ENCODE data around the gene KCNJ13. TPM values are rescaled to one million over a fixed set of nuclear protein-coding genes. Genes with fewer than 3 reads are reported as not detected.

Gene KCNJ13
- not detected in 2 replicates for total RNA-seq

DNA sequence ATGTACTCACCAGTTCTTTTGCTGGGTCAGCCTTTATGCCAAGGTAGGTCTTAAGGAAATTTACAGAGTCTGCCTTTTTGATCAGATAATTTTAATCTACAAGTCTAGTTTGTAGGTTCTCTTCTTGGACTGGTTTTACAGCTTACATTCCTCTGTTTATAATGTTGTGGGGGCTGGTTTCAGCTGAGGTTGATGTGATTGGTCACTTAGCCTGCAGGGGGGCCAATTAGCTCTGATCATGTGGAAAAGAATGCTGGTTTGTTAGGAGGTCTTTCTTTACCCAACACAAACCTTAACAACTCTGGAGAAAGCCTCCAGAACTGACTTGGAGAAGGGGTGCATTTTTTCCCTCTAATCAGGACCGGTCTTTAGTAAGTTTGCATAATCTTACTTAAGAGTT is at the start of gene KCNJ13:
Gene KCNJ13 (minus strand): TSS at position 131 of the 400 bp plus-strand sequence. CDS start 5,203 bp downstream, outside the sequence.

Small RNA genes within 50 kb of the gene (small RNA-seq; reads per million reads assigned to genes)
- gene RNU6-107P = not detected

Other genes starting within 250 kb of the KCNJ13 start
- gene CHRNG, start 236.9 kb downstream of the KCNJ13 start, total RNA-seq = not detected in 2 replicates
- gene TIGD1, start 226.0 kb downstream of the KCNJ13 start, total RNA-seq = 5.1 and 5.5 TPM in 2 replicates
- gene EIF4E2, start 225.9 kb downstream of the KCNJ13 start, total RNA-seq = 114 and 120 TPM in 2 replicates
- gene EFHD1, start 143.0 kb downstream of the KCNJ13 start, total RNA-seq = 0.13 TPM in 1 of 2 replicates, not detected in the other
- 63.6 and 75.9 TPM in 2 replicates for gene GIGYF2, start 79.2 kb downstream of the KCNJ13 start, total RNA-seq
- gene SNORC, start 93.7 kb upstream of the KCNJ13 start, total RNA-seq = 0.40 and 0.79 TPM in 2 replicates
- 0.50 and 1.5 TPM in 2 replicates for gene NGEF, start 236.7 kb upstream of the KCNJ13 start, total RNA-seq

Data from thoracic aorta endothelial cell (primary cell).